ENCODE data around the gene ERMAP.

- TF ChIP-seq CTCF (IDR thresholded peaks at IDR 0.05): no peak
- no peak for TF ChIP-seq POLR2A (IDR thresholded peaks at IDR 0.05)
These were observed 49.4 kb upstream of the ERMAP start for GRCh38 chr1:42767510-42768000.

All from adrenal gland (tissue), 5 donors.